A673 (cell line): ENCODE results near the gene GALNT18.

Experiments
- CTCF ChIP-seq: fragments of 300-800, 200-600 bp; sonication (generic); conservative IDR thresholded peaks from 2 replicates; pipeline ENCODE4 v1.5.1; 2017; ENCODE audit warnings: low read depth, mild to moderate bottlenecking, antibody characterized with exemption, low read length, moderate library complexity, mixed read lengths
- EZH2 ChIP-seq: fragments of 200-600 bp; sonication (generic); IDR thresholded peaks from 2 replicates; pipeline ENCODE4 v1.6.1; 2017; ENCODE audit warnings: borderline replicate concordance, low read depth, mild to moderate bottlenecking, mixed read lengths, antibody characterized with exemption, low read length; ENCODE audit not compliant: poor library complexity, severe bottlenecking

- TF ChIP-seq CTCF (peak; percentile 36; the same call in 1 of the 2 replicates), EZH2 (no peak)
Measured at GRCh38 chr11:11659567-11660362, 38.0 kb upstream of the GALNT18 start.
